NCI-H82 treated with DMSO at 0.1 percent for 48 hours (cell line): ENCODE measurements around the gene S100A16.
"Not testable (repeated sequence)": the region's sequence is repeated elsewhere in the genome, so short reads cannot be mapped to it uniquely, and the experiment has no call there.

ENCODE experiments used
- DNase-seq: peaks from one replicate; lab custom pipeline; 2025; ENCODE audit not compliant: unreplicated experiment; lab: John Stamatoyannopoulos, UW

Gene S100A16, protein sequence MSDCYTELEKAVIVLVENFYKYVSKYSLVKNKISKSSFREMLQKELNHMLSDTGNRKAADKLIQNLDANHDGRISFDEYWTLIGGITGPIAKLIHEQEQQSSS

DNA sequence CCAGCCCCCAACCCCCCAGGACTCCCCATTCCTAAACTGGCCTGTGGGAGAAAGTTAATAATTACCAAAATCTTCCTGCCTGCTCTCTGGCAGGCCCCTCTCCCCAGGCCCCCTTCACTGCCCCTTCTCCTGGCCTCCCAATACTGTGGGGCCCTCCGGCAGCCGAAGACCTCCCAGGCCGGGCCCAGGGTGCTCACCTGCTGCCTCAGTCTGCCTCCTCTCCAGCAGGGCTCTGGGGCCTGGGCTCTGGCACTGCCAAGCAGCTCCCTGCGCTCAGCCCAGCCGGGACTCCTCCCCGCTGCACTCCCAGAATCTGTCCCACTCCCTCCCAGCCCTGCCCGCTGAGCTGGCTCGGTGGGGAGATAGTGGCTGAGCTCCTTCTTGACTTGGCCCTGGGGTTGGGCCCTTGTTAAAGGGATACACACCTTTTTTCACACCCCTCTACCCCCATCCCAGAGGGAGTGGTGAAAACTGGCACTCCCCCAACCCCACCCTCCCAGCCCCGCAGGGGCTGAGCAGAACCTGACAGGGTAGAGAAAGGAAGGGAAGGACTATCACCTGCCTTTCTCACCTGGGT lies at the start of gene S100A16:
S100A16 (minus strand) TSS at position 383 of the 577 bp plus-strand sequence. CDS start 4,986 bp downstream, outside the sequence.
- DNase-seq, result no peak

DNA sequence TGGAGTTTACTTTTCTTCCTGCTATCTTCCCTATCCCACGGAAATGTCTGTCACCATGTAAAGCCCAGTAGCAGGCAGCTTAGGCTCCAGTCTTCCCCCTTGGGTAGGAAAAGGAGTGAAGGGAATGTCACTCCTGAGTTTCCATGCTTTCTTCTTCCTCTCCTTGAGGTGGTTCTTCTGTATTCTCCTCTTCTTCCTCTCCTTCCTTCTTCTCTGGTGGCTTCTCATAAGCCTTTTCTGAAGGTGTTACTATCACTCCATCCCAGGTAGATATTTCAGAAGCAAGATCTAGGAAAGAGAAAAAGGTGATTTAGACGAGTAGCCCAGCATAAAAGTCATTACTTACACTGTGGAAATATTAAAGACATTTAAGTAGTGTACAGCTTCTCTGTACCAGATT lies 49.3 kb upstream of the S100A16 start:
- DNase-seq, result no peak

DNA sequence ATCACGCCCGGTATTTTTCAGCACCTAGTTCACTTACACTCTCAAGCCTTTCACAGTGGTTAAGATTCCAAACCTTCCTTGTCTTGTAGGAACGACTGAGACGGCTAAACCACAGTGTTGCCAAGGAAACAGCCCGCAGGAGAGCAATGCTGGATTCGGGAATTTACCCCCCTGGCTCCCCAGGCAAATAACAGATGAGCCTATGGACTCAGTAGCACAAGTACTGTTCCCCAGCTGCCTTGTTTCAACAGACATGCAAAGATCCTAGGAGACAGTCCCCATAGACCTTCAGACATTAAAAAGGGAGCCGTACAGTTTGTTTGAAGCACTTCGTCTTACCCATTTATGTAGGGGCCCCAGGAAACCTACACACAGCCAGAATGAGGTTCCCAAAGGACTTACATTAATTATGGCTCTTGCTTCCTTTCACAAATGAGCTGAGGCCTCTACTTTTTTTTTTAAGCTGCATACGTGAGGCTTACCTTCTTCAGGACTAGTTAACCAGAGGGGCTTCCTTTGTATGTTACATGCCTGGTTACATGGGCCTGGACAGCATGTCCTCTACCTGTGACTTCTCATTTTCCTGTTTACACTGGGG lies 48.3 kb upstream of the S100A16 start:
- DNase-seq, result no peak

DNA sequence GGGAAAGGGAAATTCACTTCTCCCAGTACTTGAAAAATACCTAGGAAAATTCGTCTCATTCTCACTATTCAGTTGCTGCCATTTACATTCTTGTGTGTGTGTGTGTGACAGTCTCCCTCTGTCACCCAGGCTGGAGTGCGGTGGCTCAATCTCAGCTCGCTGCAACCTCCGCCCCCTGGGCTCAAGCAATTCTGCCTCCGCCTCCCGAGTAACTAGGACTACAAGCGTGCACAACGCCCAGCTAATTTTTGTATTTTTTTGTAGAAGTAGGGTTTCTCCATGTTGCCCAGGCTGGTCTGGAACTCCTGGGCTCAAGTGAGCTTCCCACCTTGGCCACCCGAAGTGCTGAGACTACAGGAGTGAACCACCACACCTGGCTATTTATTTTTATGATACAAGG lies 46.7 kb upstream of the S100A16 start:
- no peak for DNase-seq

DNA sequence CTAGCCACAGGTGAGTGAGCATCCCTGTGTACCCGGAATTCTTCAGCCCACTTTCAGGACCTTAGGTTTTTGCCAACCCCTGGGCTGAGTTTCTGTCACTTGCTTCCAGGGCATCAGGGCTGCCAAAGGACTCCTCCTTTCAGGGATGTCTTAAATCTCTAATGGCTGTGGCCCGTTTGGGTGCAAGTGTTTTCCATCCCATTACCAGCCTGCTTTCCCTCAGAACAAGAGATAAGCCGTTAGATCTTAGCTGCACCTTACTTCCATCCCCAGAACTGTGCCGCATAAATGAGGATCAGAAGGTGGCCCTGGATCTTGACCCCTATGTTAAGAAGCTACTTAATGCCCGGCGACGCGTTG lies 46.2 kb upstream of the S100A16 start:
- DNase-seq, result no peak

DNA sequence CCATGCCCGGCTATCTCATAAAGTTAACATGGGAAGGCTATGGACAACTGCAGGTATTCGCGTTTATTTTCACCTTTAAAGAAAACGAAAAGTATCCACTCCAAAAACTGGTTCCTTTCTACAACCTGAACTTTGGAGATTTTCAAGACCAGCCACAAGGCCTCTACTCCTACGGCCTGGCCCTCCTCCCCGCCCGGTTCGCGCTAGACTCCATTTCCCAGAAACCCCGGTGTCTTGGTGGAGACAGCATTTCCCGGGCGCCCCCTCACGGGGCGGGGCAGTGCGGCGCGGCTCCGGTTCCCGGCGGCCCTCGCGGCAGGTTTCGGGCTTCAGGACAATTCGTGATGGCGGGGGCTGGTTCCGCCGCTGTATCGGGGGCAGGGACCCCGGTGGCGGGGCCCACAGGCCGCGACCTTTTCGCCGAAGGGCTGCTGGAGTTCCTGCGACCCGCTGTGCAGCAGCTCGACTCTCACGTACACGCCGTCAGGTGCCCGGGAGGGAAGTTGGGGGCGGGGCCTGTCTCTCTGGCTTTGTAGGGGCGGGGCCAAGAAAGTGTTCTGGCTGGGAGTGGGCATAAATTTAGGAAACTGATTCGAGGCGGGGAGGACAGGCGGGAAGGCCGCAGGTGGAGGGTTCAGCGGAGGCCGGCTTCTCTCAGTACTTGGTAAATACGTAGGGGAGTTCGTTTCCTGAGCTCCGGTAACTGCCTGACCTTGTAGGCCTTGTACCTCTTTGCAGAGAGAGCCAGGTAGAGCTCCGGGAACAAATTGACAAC lies 45.6 kb upstream of the S100A16 start, which contains the start of gene SNAPIN:
SNAPIN (plus strand) TSS at position 304 of the 775 bp plus-strand sequence; CDS start at position 345, 41 bp downstream.
- peak; percentile 87 for DNase-seq

DNA sequence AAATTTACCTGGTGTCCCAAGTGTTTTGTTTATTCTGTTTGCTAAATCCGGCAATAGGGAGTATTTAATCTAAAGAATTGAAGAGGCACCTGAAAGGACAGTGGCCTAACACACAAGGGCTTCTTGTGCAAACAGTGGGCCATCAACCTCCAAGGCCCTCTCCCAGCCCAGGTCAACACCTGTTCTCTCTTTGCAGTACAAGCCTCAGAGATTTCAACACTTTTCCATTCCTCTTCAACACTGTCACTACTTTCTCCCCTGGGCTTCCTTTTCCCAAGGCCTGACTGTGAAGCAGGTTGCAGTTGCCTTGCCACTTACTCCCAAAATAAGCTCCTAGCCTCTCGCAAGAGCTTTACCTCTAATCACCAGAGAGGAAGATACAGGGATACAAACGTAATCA lies 42.4 kb upstream of the S100A16 start:
- no peak for DNase-seq

DNA sequence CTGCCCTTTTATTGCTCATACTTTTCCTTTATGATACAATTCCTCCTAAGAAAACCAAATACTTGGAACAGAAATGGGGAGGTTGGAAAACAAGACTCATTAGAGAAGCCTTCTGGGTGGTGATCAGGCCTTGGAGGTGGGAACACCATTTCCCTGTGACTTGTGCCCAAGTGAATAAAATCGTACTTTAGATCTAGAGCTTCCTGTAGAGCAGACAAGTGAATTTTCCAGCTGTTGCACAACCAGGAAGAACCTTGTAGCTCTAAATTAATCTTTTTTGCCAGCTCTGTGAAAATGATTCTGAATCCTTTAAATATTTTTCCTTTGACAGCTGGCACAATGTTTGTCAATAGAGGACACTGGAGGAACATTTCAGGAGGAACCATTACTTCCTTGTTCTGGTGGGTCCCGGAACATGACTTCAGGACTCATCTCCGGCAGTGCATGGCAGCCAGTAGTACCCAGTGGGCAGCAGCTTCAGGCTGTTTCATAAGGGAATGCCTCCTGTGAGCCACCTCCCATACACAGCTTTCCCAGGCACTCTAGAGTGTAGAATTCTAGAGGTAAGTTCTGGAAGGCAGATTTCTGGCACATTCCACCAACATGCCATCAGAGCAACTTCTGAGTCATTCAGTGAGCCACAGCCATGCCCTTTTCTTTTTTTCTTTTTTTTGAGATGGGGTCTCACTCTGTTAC lies 40.0 kb upstream of the S100A16 start:
- no peak for DNase-seq

DNA sequence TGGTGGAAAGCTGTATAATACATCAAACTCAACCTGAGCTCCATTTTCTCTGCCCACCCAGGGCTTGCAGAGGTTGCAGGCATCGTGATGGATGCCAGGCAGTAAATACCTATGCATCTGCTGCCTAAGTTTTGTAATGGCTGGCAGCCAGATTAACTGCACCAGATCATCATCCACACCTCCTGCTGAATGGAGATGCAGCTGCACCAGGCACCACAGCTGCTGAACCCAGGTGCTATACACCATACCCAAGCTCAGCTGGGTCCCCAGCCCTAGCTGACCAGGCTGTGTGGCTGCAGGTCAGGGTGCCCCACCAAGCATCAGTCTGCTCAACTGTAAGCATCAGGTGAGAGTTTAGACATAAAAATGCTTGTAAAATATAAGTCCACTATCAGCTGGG lies 38.8 kb upstream of the S100A16 start:
- DNase-seq, result no peak

DNA sequence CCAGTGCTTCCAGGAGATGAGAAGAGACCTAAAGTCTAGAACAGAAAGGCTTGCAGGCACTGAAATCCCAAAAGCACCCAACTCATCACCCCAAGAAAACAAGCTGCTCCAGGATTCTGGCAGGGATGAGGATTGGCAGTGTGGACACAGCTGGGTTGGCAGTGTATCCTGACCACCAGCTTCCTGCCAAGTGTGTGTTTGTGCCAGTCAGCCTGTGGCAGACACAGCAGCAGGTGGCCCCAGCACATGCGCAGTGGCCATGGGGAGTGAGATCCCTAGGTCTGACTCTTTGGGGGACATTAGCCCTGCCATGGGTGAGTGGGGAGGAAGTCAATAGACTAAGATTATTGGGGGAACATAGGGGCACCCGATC lies 36.9 kb upstream of the S100A16 start:
- DNase-seq, result no peak

DNA sequence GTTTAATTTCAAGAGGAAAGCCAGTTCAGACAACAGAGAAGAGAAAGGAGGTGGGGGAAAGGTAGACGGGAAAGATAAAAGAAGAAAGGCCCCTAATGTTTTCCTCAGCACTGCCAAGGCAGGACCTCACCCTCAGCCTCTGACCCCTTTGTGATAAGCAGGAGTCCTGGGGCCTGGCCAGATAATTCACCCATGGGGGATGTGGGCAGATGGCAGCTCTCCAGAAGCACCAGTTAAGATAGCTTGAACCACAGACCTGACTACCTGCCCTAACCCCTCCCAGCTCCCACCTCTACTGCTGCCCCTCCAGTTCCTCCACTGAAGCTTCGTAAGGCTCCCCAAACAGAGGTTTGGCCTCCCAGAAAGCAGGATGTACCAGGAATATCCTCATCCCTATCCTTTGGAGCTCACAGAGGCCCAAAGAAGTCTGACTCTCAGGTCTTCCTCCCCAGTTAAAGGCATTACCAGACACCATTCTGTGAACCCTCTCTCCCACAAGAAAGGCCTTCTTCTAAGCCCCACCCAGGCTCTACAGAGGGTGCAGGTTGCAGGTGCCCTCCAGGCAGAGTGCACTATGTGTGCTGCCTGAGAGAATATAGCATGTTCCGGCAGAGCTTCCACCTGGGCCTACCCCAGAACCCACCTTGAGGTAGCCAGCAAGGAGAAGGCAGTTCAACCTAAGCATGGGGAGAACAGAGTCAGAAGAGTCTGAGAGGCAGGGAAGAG lies 36.4 kb upstream of the S100A16 start:
- DNase-seq, result no peak

DNA sequence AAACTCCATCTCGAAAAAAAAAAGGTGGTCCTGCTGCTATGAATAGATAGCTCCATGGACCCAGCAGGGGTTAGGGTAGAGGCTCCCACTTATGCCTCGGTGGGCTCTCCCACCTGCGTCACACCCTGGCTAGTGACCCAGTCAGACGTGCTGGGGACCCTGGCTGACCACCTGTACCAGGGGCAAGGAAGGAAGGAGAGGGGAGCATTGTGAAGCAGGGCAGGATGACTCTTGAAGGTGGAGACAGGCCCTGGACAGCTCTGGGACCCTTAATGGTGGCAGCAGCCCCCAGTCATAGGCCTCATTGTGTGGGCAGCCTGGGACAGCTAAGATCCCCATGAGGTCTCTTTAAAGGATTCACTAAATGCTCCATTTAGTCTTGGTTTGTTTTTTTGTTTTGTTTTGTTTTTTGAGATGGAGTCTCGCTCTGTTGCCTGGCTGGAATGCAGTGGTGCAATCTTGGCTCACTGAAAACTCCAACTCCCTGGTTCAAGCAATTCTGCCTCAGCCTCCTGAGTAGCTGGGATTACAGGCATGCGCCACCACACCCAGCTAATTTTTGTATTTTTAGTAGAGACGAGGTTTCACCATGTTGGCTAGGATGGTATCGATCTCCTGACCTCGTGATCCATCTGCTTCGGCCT lies 35.2 kb upstream of the S100A16 start:
- no peak for DNase-seq

DNA sequence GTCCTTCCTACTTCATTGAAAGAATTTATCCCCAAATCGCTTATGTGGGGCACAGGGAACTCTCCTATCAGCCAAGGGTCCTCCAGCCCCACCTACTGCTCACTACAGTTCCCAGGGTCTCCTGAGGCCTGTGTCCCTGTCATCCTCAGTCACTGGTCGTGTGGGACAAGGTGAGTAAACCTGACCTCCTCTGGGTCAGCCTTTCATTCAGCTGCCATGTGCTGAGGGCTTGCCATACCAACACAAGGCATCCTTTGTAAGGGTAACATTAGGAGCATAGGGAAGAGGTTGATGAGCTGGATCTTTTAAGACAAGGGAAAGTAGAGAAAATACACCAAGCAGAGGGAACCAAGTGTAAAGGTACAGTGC lies 34.4 kb upstream of the S100A16 start:
- DNase-seq, result no peak

DNA sequence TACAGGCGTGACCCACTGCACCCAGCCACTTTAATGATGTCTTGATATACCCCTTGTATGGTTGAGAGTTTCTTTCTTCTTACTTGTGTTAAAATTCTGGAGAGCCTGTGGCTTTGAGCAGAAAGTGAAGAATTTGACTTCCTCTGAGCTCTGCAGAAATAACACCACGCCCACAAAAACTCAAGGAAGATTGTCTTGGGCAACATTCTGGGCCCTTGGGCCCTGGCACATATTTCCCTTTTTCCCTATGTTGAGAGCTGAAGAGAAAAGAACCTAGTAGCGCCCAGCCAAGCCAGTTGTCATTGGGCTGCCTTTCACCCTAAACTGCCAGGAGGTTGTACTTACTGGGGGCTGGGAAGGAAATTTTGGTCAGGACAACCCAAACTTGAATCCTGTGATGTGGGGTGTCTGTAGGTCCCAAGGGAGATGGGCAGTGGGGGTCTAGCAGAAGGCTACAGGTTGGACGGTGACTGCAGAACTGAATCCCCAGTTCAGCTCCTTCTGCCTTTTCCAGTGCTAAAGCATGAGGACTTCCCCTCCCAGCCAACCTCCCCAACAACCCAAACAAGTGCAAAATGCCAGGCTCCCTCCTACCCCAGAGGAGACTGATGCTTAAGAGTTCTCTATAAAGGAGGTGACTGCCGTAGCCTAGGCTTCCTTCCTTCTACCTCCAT lies 33.9 kb upstream of the S100A16 start:
- DNase-seq, result no peak

DNA sequence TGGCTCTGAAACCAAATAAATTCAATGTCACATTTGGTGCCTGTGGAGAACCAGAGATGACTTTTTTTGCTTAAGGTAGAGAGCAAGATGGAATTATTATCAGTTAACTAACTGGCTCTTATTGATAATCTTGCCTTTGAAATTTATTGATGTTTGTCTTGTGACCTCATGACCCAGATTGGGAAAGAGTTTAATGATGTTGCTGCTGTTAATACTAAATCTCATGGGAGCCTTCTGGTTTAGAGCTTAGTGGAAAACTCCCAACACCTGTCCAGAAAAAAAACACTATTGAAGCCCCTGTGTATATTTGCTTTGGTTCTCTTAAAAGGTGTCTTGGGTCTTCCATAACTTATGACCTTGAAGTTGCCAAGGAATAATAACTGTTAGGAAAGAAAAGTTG lies 30.9 kb upstream of the S100A16 start:
- DNase-seq, result no peak

DNA sequence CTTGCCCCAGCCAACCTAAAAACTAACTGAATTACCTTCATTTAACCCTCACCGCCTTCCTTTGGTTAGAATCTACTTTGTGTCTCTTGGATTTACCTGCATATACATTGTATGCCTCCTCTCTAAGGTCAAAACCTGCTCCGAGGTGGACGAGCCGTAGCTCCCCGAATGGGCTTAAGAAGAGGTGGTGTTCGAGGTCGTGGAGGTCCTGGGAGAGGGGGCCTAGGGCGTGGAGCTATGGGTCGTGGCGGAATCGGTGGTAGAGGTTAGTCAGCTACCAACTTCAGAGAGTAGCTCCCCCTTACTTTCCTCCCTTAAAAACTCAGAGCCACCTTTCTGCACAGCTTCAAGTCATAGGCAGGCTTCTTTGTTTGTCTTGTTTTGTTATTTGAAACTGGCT lies 30.2 kb upstream of the S100A16 start:
- DNase-seq, result no peak

DNA sequence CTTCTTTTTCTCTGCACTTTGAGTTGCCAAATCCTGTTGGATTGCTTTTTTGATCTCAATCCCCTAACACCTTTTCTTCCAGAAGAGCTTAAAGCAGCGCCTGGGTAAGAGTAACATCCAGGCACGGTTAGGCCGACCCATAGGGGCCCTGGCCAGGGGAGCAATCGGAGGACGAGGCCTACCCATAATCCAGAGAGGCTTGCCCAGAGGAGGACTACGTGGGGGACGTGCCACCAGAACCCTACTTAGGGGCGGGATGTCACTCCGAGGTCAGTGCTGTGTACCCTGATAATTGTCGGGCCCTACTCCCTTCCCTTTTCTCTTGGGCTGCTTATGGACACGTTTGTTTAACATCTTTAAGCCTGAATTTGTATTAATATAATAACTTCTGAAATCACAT lies 29.2 kb upstream of the S100A16 start:
- DNase-seq, result no peak

DNA sequence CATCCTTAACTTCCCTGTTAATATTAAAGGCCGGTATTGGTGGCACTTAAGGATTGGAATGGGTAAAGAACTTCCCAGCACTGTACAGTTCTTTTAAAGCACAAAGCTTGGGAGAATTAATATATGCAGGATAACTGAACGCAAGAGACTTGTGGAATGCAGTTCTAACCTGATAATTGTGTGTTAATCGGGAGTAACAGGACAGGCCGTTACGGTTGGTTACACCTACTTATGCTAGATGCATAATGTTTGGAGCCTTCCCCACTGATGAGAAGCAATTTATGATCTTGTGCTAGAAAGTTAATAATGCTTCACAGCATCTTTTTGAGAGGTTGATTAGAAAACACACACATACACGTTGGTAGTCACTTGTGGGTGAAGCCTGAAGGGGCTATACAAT lies 27.9 kb upstream of the S100A16 start:
- DNase-seq, result no peak

DNA sequence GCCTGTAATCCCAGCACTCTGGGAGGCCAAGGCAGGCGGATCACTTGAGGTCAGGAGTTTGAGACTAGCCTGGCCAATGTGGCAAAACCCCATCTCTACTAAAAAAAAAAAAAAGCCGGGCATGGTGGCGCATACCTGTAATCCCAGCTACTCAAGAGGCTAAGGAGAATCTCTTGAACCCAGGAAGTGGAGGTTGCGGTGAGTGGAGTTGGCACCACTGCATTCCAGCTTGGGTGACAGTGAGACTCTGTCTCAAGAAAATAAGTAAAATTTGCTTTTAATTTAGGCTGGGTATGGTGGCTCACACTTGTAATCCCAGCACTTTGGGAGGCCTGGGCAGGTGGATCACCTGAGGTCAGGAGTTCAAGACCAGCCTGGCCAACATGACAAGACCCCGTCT lies 27.3 kb upstream of the S100A16 start:
- not testable (repeated sequence) for DNase-seq

DNA sequence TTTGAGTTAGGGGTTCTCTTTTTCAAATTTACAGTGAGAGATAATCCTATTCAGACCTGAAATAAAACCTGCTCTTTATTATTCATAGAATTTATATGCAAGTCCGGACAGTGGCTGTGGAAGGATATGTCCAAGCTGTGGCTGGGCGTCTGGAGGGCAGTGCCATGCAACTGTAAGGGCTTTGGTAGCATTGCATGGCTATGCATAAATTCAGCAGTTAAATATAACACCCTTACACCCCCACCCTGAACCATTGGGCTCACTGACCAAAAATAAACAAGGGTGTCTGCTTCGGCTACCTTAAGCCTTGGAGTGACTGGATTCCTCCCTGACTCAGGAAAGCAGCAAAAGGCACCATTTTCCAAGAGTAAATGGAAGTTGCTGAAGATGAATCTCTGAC lies 26.3 kb upstream of the S100A16 start:
- DNase-seq, result no peak
